Cardiac septum (tissue), 1 donor: ENCODE data around the gene DCTPP1. TPM values are rescaled to one million over a fixed set of nuclear protein-coding genes. Genes with fewer than 3 reads are reported as not detected.

ENCODE experiments used
- DNase-seq: peaks from one replicate; pipeline ENCODE4 v3.0.0-alpha.2; 2020; ENCODE audit warnings: low spot score
- intact Hi-C: fragments of 100-400 bp; cut with DNase I; formaldehyde crosslinking; loops from one replicate; pipeline ENCODE4 v1.14.0; 2022
- total RNA-seq: library from RNA; stranded (reverse); fragmentation: NEBNext Ultra II Directional; extraction: Animal tissue kit (Norgen Biotek cat#: 25700); gene quantifications from one replicate; pipeline ENCODE4 v1.2.1, GENCODE V29; 2021
- donor health status: DM: no; HTN: no; CAD: no.

DCTPP1 gene
- total RNA-seq, 1 donor from 2014 or later = 23.1 TPM

GRCh38 chr16:30375864-30376263 is 54.0 kb downstream of the DCTPP1 start:
- DNase-seq = no peak

DNA sequence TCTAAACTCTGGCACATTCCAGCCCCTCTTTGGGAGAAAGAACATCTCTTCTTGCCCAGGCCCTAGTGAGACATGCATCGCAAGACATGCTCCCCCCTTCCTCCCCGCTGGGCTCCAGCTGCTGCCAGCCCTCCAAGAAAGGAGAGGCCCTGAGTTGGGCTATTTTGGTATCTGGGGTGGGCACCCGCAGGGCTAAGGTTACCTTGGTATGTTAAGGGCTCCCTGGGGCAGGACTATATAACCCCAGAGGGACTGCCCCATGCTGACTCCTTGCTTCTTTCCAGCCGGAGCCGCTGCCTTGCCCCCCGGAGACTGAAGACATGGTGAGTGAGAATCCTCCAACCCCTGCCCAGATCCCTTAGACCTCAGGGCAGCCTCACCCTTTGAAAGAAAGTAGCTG is 55.3 kb downstream of the DCTPP1 start, which contains the start of gene MYL11:
Gene MYL11, plus strand, starts transcription at position 265 of the 400 bp plus-strand sequence. Its CDS starts 56 bp downstream, at position 321.
- DNase-seq = no peak
- intact Hi-C loops = no loop called here

More at GRCh38 chr16:30375864-30376263, 54.0 kb downstream of the DCTPP1 start:
- intact Hi-C loops = no loop called here

Other genes with a start within 250 kb of the DCTPP1 start
- gene CORO1A, start 246.4 kb downstream of the DCTPP1 start, total RNA-seq = 7.4 TPM
- 59.6 TPM for gene BOLA2B, start 236.4 kb downstream of the DCTPP1 start, total RNA-seq
- 24.9 TPM for gene SLX1A, start 236.2 kb downstream of the DCTPP1 start, total RNA-seq
- gene SULT1A3, start 230.8 kb downstream of the DCTPP1 start, total RNA-seq = 7.0 TPM
- gene NPIPB13, start 181.6 kb downstream of the DCTPP1 start, total RNA-seq = 3.2 TPM
- gene CD2BP2, start 74.7 kb downstream of the DCTPP1 start, total RNA-seq = 41.7 TPM
- 23.7 TPM for gene TBC1D10B, start 59.5 kb downstream of the DCTPP1 start, total RNA-seq
- 0.59 TPM for gene MYL11, start 55.2 kb downstream of the DCTPP1 start, total RNA-seq
- 2.2 TPM for gene SEPTIN1, start 47.5 kb downstream of the DCTPP1 start, total RNA-seq
- 6.1 TPM for gene ZNF48, start 34.6 kb downstream of the DCTPP1 start, total RNA-seq
- 7.5 TPM for gene ZNF771, start 22.4 kb downstream of the DCTPP1 start, total RNA-seq
- 27.3 TPM for gene SEPHS2, start 15.8 kb upstream of the DCTPP1 start, total RNA-seq
- gene ITGAL, start 42.7 kb upstream of the DCTPP1 start, total RNA-seq = 2.9 TPM
- 49.8 TPM for gene ZNF768, start 96.5 kb upstream of the DCTPP1 start, total RNA-seq
- gene ZNF747, start 104.8 kb upstream of the DCTPP1 start, total RNA-seq = 13.7 TPM
- gene ZNF764, start 128.3 kb upstream of the DCTPP1 start, total RNA-seq = 11.4 TPM
- 12.1 TPM for gene ZNF688, start 141.7 kb upstream of the DCTPP1 start, total RNA-seq
- 6.7 TPM for gene ZNF785, start 155.7 kb upstream of the DCTPP1 start, total RNA-seq
- 4.9 TPM for gene ZNF689, start 180.4 kb upstream of the DCTPP1 start, total RNA-seq
- 21.1 TPM for gene PRR14, start 220.9 kb upstream of the DCTPP1 start, total RNA-seq
- 33.2 TPM for gene FBRS, start 228.4 kb upstream of the DCTPP1 start, total RNA-seq